ENCODE data around the gene PSMA5.
"Not testable (repeated sequence)": the region's sequence is repeated elsewhere in the genome, so short reads cannot be mapped to it uniquely, and the experiment has no call there.

Gene PSMA5

GRCh38 chr1:109392037-109392787 is 34.0 kb downstream of the PSMA5 start:
- no peak for DNase-seq

DNA sequence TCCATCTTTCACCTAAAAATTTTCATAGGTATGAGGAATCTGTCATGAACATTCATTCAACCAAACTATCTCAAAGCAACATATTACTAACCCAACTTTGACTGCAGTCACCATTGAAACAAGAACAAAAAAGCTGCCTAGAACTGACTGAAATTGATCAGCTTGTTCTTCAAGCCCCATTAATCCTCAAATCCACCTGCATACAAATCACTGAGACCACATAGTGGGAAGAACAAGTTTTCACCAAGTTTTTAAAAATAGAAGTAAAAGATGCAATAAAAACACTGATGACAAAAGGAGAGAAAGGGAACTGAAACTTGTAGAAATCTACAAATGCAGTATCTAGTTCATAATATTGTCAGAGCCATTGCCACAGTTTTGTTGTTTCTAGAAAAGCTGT is 34.6 kb downstream of the PSMA5 start:
- DNase-seq, result no peak

DNA sequence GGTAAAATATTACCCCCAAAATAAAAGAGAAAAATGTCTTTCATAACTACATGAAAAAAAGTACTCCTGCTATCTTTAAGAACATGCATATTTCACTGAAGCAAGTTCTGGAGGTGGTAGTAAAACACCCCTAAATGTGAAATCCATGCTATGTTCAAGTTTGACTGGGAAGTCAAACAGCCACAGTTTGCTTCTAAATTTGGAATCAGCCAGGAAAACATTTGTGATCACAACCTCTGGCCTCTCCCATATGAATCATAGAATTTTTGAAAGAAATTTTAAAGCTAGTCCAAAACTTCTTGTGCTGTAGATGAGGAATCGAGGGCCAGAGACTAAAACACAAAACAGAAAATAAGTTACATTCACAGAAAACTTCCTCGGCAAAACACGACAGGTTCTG is 35.1 kb downstream of the PSMA5 start:
- DNase-seq, result no peak

- no peak for DNase-seq
Observed at GRCh38 chr1:109389638-109390341, 36.5 kb downstream of the PSMA5 start.

DNA sequence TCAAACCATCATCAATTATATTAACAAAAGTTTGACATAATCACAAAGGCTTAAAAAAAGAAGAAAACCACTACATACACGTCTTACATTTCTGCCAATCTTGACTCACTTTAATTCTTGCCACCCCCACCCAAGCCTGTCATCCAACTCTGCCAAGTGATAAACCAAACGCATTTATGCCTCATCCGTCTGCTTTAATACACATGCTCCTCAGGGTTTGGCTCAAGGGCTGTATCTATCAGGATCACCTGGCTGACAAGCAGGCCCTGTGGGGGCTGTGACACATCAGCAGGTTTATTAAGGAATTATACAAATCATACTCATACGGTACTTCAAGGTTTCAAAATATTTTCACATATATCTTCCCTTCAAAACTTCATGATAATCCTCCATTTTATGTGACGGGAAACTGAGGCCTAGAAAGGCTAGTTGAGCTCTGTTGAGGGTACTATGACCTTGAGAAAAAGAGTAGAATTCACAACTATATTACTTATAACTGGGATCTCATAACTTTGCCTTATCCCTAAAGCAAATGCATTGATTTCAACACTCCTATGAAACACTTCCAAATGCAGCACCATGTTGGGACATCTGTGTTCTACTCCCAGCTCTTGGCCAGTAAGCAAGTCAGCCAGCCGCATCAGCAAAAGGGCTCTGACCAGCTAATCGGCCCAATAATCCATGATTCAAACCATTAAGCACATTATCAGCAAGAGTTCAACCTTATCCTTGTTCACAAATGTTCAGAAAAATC is 37.2 kb downstream of the PSMA5 start:
- no peak for DNase-seq

GRCh38 chr1:109388208-109388711 is 38.0 kb downstream of the PSMA5 start:
- no peak for DNase-seq

- no peak for DNase-seq
Observed at GRCh38 chr1:109386054-109386717, 40.1 kb downstream of the PSMA5 start.

GRCh38 chr1:109385417-109385816 is 40.8 kb downstream of the PSMA5 start:
- no peak for DNase-seq

DNA sequence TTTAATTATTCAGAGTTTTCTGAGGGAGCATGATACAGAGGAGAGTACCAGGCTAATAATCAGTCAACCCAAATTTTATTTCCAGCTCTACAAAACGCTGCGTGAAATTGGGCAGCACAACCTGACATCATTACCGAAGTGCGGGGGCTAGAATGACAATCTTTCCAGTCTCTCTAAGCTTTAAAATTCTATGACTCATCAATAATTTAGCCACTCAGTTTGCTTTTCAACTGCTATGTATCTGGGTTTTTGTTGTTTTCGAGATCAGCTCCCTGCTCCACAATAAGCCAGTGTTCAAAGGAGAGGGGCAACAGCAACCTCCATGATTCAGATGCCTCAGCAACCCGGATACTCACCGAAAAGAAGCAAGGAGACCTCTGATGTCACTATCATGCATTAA is 42.4 kb downstream of the PSMA5 start:
- no peak for DNase-seq

DNA sequence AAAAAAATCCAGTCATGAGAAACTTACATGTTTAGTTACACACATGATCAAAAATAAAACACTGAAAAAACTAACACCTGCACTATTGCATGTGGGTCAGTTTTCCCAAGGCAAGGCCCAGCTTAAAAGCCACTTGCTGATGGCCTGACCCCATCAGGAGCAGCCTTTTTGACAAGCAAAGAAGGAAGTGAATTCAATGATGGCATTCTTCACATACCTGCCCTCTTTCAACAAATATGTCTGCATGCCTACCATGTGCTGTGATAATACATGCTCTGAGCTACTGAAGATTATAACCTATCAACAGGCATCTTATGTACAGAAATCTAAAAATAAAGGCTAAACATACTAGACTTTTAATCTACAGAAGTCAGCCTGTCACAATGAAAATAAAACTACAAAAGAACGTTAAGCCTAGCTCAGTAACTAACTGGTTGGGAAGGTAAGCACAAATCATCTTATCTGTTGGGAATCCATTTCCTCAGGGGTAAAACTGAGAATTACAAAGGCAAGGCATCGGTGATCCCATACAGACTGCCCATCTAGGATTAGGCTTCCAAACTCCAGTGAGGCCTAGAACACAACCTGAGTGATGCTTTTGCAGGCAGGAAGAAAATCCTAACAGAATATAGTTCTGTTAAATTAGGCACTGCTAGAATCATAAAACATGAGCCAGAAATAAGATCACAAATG is 43.0 kb downstream of the PSMA5 start:
- no peak for DNase-seq

GRCh38 chr1:109381573-109381972 is 44.7 kb downstream of the PSMA5 start:
- DNase-seq, result no peak

DNA sequence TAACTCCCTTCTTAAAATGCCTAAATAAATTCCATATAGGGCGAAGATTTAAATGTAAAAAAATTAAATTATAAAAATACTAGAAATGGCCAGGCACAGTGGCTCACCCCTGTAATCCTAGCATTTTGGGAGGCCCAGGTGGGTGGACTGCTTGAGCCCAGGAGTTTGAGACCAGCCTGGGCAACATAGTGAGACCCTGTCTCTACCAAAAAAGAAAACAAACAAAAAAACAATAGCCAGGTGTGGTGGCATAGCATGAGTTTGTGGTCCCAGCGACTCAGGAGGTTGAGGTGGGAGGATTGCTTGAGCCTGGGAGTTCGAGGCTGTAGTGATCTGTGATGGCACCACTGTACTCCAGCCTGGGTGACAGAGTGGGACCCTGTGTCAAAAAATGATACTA is 46.3 kb downstream of the PSMA5 start:
- DNase-seq, result no peak

DNA sequence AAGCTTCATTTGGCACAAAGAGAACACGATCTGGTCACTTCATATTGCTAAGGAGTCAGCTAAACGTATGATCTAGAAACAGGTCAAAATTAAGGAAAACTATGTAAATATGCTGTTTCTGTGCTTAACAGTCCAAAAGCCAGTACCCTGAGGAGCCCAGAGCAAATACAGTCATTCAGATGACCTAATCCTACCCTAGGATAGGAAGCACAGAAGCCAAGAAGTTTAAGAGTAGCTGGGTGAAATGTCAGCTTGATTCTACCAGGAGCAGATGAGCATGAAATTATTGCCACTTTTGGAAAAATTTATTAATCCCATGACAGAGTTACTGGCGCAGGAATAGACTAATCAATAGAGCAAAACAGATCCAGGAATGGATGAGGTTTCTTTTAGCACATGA is 46.8 kb downstream of the PSMA5 start:
- no peak for DNase-seq

- DNase-seq, result no peak
Observed at GRCh38 chr1:109377698-109378097, 48.5 kb downstream of the PSMA5 start.

- not testable (repeated sequence) for DNase-seq
Observed at GRCh38 chr1:109373696-109374095, 52.6 kb downstream of the PSMA5 start.

- DNase-seq, result no peak
Observed at GRCh38 chr1:109373126-109373525, 53.1 kb downstream of the PSMA5 start.

GRCh38 chr1:109372281-109372680 is 54.0 kb downstream of the PSMA5 start:
- no peak for DNase-seq

GRCh38 chr1:109371341-109371739 is 54.9 kb downstream of the PSMA5 start:
- no peak for DNase-seq

DNA sequence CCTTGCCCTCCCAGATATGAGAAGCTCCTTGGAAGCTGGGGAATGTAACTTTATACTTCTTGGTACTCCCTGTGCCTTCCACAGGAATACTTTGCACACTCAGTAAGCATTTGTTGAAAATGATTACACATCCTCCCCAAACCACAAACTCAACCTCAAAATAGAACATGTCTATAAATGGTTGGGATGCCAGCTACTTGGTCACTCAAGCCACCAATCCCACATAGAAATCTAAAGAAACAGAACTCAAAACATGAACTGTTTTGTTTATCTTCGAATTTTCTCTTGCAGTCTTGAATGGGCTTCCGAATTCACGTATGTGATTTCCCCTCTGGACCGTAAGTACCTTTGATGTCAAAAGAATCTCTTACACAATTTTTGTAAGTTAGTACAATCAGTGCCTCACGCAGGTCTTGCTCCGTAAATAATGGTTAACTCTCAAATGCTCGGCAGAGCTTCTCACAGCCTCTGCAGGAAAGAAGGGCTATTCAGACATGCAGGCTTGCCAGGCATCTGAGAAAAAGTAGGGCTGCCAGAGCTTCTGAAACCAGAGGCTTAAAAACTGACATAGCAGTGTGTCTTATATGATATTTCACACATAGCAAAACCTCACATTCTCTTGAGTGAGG is 55.4 kb downstream of the PSMA5 start:
- DNase-seq, result no peak

DNA sequence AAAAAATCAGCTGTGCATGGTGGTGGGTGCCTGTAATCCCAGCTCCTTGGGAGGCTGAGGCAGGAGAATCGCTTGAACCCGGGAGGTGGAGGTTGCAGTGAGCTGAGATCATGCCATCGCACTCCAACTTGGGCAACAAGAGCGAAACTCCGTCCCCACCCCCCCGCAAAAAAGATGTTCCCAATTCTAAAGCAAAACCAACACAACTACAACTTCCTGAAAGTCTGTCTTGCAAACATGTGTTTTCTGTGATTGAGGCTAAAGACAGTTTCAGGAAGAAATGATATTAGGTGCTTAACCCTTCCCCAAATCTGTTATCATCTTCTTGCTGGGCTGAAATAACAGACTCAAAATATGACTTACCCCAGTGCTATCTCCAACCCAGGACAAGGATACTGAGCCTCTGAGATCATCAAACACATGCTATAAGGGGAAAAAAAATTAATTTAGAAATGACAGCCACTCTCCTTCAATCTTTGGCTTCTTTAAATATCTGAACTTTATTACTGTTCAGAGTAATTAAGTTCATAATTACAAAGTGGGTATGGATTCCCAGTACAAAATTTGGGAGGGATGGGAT is 57.0 kb downstream of the PSMA5 start:
- DNase-seq, result no peak

DNA sequence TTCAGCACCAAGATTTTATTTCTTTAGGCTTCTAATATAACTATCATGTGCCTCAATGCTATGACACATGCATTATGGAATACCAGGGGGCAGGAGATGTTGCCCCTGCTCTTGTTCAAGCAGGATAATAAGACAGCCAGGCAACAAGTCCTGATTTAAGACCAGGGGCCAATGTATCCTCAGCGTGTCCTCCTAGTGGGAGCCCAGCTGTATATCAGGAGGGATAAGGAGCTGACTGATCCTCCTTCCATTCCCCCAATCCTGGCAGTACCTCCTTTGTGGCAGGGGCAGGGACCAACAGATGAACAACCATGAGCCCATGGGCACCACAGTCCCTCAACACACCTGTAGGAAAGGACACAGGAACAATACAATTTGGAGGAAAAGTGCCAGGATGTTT is 57.8 kb downstream of the PSMA5 start:
- no peak for DNase-seq

DNA sequence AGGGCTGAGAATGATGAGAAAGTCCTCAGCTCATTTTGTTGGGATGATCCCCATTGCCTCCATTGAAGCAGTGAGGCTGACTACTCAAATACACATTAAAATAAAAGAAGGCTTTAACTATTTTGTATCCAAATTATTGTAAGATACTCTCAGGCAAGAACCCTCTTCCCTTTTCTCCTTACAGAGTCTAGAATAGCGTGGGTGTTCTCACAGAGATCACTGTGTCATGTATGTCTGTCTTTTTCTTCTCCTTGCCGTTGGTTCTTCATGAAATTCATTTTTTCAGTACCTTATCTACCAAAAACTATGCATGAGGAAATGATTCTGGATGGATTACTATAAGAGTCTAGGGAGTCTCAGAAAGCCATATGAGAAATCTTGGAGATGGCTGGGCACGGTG is 58.6 kb downstream of the PSMA5 start:
- DNase-seq, result no peak

Data from NK-92 treated with Interleukin-12 subunit alpha and Interleukin-12 subunit beta, amount 100 ng/mL, for 24 hours (cell line).